LNCaP clone FGC (cell line): ENCODE data around the gene SHROOM3.

Experiments
- DNase-seq: peaks from one replicate; pipeline ENCODE4 v3.0.0-alpha.2; 2011; ENCODE audit warnings: low read depth
- H3K4me3 ChIP-seq: 2 replicates; pipeline ENCODE4 v1.5.1; 2011; ENCODE audit warnings: mild to moderate bottlenecking, low read depth, low read length, control low read depth
- CTCF ChIP-seq: IDR thresholded peaks from 2 replicates; pipeline ENCODE4 v1.5.1; 2012; ENCODE audit warnings: mild to moderate bottlenecking; ENCODE audit not compliant: control insufficient read depth, insufficient read depth; ENCODE audit errors: extremely low read depth

SHROOM3 gene

GRCh38 chr4:76563454-76564122 lies 128.6 kb downstream of the SHROOM3 start:
- H3K4me3 ChIP-seq: no peak overlapping the region
- DNase-seq: peak; percentile 97
- TF ChIP-seq CTCF: no peak

GRCh38 chr4:76564123-76564915 lies 129.3 kb downstream of the SHROOM3 start:
- no peak for TF ChIP-seq CTCF
- no peak for DNase-seq
- no peak overlapping the region for H3K4me3 ChIP-seq

GRCh38 chr4:76568262-76568661 lies 133.2 kb downstream of the SHROOM3 start:
- H3K4me3 ChIP-seq: no peak overlapping the region
- DNase-seq: no peak
- TF ChIP-seq CTCF: no peak

- no peak for TF ChIP-seq CTCF
- no peak for DNase-seq
- no peak overlapping the region for H3K4me3 ChIP-seq
Measured at GRCh38 chr4:76569225-76569624, 134.2 kb downstream of the SHROOM3 start.

- no peak for DNase-seq
- TF ChIP-seq CTCF: no peak
- H3K4me3 ChIP-seq: no peak overlapping the region
Measured at GRCh38 chr4:76569706-76570105, 134.7 kb downstream of the SHROOM3 start.

GRCh38 chr4:76570141-76570973 lies 135.3 kb downstream of the SHROOM3 start:
- DNase-seq: peak; percentile 46
- no peak overlapping the region for H3K4me3 ChIP-seq
- TF ChIP-seq CTCF: no peak
